Mucosa of descending colon (tissue), 3 donors: ENCODE measurements around the gene ZNF425. TPM values are rescaled to one million over a fixed set of nuclear protein-coding genes. Genes with fewer than 3 reads are reported as not detected.

Experiments used
- ATAC-seq: fragments of 200-7000 bp; cut with Tn5 transposase; one replicate; pipeline ENCODE4 v1.9.1; 2020; ENCODE audit warnings: mild to moderate bottlenecking, moderate library complexity
- DNase-seq, 3 donors: peaks; one replicate each; pipeline ENCODE4 v3.0.0-alpha.2; 2020
- H3K36me3 ChIP-seq: fragments of 200-600 bp; one replicate; pipeline ENCODE4 v1.8.0; 2021; ENCODE audit warnings: low read depth, mild to moderate bottlenecking
- H3K4me1 ChIP-seq: fragments of 200-600 bp; one replicate; pipeline ENCODE4 v1.8.0; 2021; ENCODE audit warnings: low read depth, mild to moderate bottlenecking
- H3K4me3 ChIP-seq: fragments of 200-600 bp; one replicate; pipeline ENCODE4 v1.8.0; 2021; ENCODE audit warnings: mild to moderate bottlenecking
- H3K9me3 ChIP-seq: fragments of 200-600 bp; one replicate; pipeline ENCODE4 v1.8.0; 2021; ENCODE audit warnings: mild to moderate bottlenecking
- intact Hi-C, 2 donors: fragments of 100-400 bp; cut with DNase I in 1 of 2; cut with micrococcal nuclease in 1 of 2; formaldehyde crosslinking; loops; one replicate each; pipeline versions ENCODE4 v1.11.0 to v1.11.1; 2022; cut with DNase I, micrococcal nuclease
- long read RNA-seq, 2 donors: library from polyadenylated mRNA; unstranded; transcript quantifications; one replicate each; pipeline ENCODE4 v2.0.0, GENCODE V29; 2019 to 2021
- total RNA-seq, 3 donors: library from RNA; stranded (reverse); fragmentation: NEBNext Ultra II Directional in 2 of 3; extraction: Animal tissue kit (Norgen Biotek cat#: 25700) in 2 of 3; gene quantifications; one replicate each; pipeline versions ENCODE4 v1.2.1 to v1.2.4, GENCODE V29; 2021 to 2023
- TF ChIP-seq, protein P1 (sequence below): fragments of 200-600 bp; IDR thresholded peaks from one replicate; pipeline ENCODE4 v1.8.0; 2022; ENCODE audit warnings: antibody characterized with exemption, mild to moderate bottlenecking
- donor health status: DM: no; HTN: no; CAD: no; lungs with moderate emphysema.
- donor health status: DM: no; HTN: no; CAD: no.
- donor health status: DM: no; HTN: yes; CAD: no.

The ZNF425 gene, protein sequence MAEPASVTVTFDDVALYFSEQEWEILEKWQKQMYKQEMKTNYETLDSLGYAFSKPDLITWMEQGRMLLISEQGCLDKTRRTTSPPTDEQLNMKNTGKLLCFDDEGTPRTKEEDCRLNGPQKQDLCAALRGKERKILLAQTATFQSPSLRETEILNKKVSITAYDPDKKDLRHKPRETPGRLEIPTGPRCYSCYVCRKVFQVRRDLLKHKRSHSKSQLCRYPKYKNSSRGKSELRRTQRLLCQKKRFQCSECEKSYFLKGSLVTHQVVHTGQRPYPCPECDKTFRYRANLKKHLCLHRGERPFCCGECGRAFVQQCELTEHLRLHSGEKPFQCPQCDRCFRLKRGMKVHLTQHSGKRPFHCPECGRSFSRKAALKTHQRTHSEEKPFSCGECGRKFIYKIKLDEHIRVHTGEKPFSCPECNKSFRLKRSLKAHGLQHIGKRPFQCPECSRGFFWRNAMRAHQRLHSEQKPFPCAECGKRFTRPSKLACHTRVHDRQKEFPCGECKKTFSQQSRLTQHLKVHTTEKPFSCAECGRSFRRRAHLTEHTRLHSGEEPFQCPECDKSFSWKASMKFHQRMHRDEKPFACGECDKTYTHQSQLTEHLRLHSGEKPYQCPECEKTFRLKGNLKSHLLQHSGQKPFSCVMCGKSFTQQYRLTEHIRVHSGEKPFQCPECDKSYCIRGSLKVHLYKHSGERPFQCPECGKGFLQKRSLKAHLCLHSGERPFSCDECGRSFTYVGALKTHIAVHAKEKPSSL
- total RNA-seq = 1 to 10 TPM; 1.3 to 4.2 (median 1.4) TPM
- long read RNA-seq, donor 1, transcript ZNF425-201 (4 exons, 3,220 nt) = major isoform, 11 of 13 reads
- long read RNA-seq, donor 1, partial matches to known transcripts = 0 of 13 reads
- long read RNA-seq, donor 1, other reads (novel, unspliced or antisense) = 2 of 13 reads
- long read RNA-seq, donor 2 = 0 reads

DNA sequence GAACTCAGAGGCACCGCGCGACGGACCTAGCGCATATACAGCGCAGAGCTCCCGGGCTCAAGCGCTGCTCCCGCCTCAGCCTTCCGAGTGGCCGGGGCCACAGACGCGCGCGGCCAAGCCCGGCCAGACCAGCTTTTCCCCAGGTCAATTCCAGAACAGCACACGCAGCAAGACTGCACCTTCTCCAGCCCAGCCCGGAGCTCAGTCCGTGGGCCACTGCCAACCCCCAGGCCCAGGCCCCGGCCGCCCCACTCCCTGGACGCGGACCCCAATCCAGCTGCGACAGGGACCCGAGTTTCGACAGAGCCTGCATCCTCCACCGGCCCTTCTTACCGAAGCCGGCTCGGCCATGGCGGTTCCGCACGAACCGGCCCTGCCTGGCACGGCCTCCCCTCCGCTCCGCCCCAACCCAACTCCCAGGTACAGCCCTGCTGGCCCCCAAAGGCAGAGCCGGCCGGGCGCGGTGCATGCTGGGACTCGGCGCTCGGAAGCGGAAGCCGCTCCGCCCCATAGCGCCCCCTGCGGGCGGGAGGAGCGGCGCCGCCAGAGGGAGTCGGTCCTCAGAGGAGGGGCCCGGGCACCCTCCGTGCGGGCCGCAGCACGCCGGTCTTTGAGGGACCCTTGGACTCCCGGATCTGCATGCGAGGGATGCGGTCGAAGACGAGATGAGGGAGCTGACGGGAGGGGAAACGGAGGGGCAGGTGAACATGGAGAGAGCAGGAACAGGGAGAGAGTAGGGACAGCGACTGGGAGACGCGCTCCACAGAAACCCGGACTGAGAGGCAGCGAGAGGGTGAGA, at the start of gene ZNF425:
Gene ZNF425, minus strand, starts transcription at position 462 of the 799 bp plus-strand sequence. Its CDS starts 111 bp downstream, at position 351.
- H3K4me1 ChIP-seq = peaks cover 14% of the 10 kb centered on the region
- H3K9me3 ChIP-seq = peaks cover 8% of the 10 kb centered on the region
- no peaks in the 10 kb centered on the region for H3K36me3 ChIP-seq
- intact Hi-C loops = no loop called here
- TF ChIP-seq, protein P1, sequence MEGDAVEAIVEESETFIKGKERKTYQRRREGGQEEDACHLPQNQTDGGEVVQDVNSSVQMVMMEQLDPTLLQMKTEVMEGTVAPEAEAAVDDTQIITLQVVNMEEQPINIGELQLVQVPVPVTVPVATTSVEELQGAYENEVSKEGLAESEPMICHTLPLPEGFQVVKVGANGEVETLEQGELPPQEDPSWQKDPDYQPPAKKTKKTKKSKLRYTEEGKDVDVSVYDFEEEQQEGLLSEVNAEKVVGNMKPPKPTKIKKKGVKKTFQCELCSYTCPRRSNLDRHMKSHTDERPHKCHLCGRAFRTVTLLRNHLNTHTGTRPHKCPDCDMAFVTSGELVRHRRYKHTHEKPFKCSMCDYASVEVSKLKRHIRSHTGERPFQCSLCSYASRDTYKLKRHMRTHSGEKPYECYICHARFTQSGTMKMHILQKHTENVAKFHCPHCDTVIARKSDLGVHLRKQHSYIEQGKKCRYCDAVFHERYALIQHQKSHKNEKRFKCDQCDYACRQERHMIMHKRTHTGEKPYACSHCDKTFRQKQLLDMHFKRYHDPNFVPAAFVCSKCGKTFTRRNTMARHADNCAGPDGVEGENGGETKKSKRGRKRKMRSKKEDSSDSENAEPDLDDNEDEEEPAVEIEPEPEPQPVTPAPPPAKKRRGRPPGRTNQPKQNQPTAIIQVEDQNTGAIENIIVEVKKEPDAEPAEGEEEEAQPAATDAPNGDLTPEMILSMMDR = peak; percentile 86
- ATAC-seq (peak; percentile 98), DNase-seq (peak; percentile 93 to 97 (median 95))
- H3K4me3 ChIP-seq = peak within 1 kb of the TSS; percentile 93

DNA sequence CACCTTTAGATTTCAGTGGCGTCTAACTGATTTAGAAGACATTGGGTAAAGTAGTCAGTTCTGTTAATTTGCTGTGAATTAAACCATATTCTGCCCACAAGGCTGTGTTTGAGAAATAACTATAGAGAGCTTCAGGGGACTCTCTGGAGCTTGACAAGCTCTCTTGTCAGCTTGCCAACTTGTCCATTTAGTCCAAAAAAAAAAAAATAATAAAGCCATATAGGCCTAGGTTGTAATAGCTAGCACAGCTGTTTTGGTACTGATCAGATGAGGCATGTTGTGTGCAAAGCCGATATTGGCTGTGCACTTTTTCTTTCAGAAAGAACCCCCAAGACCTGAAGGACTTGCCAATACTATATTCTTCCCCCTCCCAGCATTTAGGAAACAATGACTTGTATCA, 49.0 kb upstream of the ZNF425 start:
- Histone ChIP-seq H3K4me1 (no peaks in the 10 kb centered on the region), H3K36me3 (no peaks in the 10 kb centered on the region), H3K4me3 (no peak overlapping the region), H3K9me3 (no peaks in the 10 kb centered on the region)
- intact Hi-C loops = no loop called here
- no peak for DNase-seq
- TF ChIP-seq, protein P1 = no peak
- no peak for ATAC-seq

- TF ChIP-seq, protein P1 = no peak
- H3K4me1 ChIP-seq = no peaks in the 10 kb centered on the region
- H3K36me3 ChIP-seq = peaks cover 8% of the 10 kb centered on the region
- no peak overlapping the region for H3K4me3 ChIP-seq
- intact Hi-C loops = no loop called here
- DNase-seq (no peak), ATAC-seq (no peak)
- H3K9me3 ChIP-seq = no peaks in the 10 kb centered on the region
These were observed 46.4 kb upstream of the ZNF425 start for GRCh38 chr7:149172534-149172920.

DNA sequence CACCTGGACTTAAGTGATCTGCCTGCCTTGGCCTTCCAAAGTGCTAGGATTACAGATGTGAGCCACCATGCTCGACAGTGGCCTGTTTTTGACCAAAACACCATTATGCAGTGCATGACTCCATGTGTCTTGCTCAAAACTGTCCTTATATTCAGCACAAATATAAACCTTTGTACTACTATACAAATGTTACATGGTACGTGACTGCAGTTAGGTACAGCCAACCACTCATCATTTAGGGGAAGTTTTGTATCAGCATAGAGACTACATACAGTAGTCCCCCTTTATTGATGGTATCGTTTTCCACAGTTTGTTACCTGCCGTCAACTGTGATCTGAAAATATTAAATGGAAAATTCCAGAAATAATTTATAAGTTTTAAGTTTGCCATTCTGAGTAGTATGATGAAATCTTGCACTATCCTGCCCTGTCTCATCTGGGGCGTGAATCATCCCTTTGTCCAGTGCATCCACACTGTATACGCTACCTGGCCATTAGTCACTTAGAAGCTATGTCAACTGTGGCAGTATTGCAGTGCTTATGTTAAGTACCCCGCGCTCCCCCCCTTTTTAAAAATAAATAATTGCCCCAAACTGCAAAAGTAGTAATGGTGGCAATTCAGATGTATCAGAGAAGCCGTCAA, 45.9 kb upstream of the ZNF425 start:
- intact Hi-C loops = no loop called here
- H3K9me3 ChIP-seq = no peaks in the 10 kb centered on the region
- peaks cover 11% of the 10 kb centered on the region for H3K36me3 ChIP-seq
- ATAC-seq (no peak), DNase-seq (no peak)
- no peak overlapping the region for H3K4me3 ChIP-seq
- TF ChIP-seq, protein P1 = no peak
- H3K4me1 ChIP-seq = no peaks in the 10 kb centered on the region
